NCI-H345 (cell line): Measurements from ENCODE around the gene MTOR.
"Not testable (repeated sequence)": the region's sequence is repeated elsewhere in the genome, so short reads cannot be mapped to it uniquely, and the experiment has no call there.

Source experiments
- DNase-seq: peaks from one replicate; lab custom pipeline; 2025; lab: John Stamatoyannopoulos, UW

The MTOR gene

DNA sequence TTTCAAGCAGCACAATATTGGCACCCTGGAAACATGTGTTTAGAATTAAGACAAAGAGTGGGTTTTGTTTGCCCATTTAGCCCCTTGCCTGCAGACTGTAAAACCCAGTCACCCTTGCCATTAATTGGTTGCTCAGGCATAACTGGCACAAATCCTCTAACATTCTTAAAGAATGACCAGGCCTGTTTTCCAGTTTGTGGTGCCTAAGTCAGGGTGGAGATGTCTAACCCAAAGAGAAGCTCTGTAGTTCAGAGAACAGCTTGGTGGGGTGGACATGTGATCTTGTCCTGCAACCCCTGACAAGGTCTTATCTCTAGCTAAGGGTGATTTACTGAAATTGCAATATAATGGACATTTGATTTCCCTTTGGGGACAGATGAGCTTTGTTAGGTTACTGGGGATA, 82.0 kb downstream of the MTOR start:
- no peak for DNase-seq

DNA sequence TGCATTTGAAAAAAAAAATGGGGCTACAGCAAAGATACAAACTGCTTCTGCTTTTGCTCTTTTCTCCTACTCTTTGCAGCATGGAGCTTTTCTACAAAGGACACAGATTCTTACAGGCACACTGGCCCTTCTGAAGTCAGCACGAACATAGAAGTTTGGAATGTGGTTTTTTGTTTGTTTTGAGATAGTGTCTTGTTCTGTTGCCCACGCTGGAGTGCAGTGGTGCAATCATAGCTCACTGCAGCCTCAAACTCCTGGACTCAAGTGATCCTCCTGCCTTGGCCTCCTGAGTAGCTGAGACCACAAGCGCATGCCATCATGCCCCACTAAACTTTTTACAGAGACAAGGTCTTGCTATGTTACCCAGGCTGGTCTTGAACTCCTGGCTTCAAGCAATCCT, 82.6 kb downstream of the MTOR start:
- not testable (repeated sequence) for DNase-seq

DNA sequence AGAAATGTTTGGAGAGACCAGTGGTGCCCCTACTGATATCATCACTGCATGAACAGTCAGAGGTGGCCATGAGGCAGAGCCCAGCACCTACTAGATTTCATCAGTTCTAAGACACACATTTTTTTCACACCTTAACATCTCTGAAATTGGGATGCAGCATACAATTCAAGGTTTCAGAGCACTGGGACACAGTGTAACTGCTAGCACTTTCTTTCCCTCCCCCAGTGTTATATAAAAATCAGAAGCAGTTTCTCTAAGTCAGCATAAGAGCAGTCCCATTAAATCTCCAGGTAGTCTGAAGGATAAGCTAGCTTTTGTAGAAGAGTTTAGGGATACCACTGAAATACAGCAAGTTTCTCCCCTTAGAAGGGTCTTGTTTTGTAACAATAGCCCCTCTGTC, 83.2 kb downstream of the MTOR start:
- DNase-seq, result no peak

DNA sequence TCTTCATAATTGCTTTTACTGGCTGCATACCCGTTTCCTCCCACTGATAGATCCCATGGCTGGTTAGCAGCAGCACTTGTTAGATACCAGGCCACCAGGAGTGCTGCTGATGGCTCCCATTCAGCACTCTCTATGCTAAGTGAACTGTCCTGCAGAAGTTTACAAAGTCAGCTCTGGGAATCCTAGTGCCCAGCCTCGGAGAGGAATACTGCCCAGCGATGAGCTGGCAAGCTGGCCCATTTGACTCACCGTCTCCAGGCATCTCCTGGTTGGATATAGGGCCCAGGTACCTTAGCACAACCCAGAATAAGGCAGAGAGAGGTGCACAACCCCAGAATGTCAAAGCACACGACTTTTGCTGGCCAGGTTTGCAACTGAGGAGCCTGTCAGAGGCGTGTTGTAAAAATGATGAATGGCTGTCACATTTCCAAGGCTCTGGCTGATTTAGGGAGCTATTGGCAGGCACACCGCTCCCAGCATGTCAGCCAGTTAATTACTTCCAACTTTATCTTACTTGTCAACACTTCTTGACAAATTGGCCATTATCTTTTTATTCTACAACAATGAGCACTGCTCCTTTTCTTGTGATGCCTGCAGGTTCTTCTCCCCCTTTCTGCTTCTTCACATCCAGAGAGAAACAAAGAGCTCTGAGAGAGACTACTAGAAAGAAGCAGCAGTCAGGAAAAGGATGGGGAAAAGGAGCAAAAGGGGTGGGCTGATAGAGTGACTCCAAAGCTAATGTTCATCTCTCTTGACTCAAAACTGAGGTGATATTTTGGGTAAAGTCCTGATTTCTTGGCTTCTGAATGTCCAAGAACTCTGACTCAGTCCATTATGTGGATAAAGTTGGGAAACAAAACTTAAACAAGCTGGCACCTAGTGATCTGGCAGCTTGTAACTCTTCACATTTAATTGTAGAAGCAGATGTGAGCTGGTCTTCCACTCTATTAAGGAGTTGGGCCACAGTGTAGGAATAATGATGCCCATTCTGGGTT, 84.0 kb downstream of the MTOR start:
- no peak for DNase-seq

DNA sequence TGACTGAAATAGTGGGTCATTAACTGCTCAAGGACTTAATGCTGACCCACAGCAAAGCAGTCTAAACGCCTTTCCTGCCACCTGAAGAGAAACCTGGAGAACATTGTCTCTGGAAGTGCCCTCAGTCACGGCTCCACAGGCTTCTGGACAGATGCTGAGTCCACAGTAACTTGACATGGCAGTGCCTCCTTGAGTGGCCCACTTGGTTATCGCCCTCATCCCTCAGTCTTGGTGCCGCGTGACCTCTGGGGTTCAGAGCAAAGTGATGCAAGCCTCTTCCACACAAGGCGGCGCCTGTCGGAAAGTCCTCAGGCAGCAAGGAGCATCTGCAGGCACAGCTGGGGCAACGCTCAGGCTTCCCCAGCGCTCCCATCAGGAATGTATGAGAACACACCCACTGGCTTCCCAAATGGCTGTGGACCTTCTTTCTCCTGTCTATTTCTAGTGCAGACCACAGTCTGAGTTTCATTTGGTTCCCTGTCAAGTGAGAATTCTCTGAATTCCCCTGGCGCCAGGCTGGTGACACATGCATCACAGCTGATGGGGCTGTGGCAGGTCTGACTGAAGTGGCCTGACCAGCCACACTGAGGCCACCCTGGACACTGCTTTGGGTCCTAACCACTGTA, 86.2 kb downstream of the MTOR start:
- DNase-seq, result no peak

DNA sequence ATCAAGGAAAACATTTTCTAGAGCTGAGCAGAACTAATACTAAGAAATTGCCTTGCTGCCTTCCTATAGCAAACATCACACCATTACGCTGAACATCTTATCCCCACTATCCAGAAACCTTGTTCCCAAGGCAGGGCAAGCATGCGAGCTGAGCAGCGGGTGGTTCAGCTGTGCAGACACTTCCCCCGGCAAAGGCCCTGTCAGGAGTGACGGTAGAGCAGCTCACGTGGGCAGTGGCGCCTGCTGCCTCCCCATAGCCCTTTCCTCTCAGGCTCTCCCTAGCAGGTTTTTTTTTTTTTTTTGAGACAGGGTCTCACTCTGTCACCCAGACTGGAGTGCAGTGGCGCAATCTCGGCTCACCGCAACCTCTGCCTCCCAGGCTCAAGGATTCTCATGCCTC, 86.9 kb downstream of the MTOR start:
- DNase-seq, result no peak

DNA sequence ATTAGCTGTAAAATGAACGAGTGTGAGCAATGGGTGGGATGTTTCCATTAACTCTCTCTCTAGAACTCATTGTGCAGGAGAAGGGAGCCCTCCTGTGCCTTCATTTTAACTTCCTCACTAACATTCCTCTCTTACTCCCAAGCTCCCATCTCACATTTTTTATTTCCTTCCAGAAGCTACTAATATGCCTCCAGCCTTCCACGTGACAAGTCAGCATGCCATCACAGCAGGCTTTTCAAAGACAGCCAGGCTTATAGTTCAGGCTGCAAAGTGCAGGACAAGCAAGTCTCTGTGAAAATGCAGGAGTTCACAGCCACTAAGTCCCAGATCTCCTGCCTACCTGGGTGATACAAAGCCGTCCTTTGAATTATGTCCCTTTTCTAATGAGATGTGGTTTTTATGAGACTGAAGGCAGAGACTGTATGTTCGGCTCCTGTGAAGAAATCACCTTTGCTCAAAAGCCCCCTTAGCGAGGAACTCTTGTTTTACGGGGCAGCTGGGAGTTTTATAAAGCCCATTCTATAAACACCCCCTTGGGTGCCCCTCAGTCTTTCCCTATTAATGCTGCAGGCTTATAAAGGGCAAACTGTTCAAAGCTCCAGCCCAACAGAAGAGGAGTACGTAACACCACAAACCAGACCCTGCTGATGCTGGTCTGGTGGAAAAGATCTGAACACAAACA, 87.9 kb downstream of the MTOR start:
- DNase-seq, result no peak

DNA sequence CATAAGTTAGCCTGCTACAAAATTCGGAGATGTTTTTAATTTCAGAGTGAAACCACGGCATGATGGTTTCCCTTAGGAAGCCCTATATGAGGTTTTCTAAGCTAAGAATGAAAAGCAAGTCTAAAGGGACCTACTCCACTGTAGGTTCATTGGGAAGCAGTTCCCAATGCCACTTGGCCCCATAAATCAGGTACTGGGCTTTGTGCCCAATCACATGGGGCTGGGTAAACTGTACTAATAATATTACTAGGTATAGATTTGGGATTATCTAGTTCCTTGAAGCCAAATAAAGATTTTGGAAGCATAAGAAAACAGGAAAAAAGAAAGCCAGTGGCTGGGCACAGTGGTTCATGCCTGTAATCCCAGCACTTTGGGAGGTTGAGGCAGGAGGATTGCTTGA, 92.2 kb downstream of the MTOR start:
- no peak for DNase-seq

DNA sequence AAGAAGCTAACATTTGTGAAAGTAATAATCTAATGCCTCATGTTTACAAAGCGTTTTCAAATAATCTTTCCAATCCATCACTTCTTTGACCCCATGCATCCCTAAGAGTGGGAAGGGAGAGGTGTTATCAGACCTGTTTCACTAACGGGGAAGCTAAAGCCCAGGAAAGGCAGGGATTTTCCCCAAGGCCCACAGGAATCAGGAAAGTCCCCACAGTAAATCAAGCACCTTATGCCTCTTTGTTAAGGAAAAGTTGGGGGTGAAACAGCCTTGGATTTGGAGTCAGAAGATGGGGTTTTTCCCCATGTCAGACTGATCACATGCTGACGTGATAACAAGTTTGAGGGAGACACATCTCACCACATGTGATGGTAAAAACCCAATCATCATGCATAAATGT, 93.1 kb downstream of the MTOR start:
- DNase-seq, result no peak

DNA sequence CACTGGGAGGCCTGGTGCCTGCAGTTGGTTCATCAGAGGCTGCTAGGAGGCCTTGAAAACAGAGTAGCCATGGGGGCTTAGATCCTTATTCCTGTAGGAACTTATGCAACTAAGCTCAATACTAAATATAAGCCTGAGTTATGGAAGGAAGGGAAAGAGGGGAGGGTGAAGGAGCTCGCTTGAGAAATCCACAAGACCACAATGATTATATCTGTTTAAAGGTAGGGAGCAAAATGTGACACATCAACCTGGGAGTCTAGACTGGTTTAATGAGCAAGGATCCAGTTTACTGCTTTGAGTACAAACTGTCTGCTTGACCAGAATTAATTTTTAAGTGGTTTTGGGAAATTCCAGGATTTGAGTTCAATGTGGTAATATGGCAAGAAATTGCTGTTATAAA, 93.6 kb downstream of the MTOR start:
- no peak for DNase-seq

DNA sequence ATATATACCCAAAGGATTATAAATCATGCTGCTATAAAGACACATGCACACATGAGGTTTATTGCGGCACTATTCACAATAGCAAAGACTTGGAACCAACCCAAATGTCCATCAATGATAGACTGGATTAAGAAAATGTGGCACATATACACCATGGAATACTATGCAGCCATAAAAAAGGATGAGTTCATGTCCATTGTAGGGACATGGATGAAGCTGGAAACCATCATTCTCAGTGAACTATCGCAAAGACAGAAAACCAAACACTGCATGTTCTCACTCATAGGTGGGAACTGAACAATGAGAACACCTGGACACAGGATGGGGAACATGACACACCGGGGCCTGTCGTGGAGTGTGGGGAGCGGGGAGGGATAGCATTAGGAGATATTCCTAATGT, 95.6 kb downstream of the MTOR start:
- DNase-seq, result not testable (repeated sequence)

DNA sequence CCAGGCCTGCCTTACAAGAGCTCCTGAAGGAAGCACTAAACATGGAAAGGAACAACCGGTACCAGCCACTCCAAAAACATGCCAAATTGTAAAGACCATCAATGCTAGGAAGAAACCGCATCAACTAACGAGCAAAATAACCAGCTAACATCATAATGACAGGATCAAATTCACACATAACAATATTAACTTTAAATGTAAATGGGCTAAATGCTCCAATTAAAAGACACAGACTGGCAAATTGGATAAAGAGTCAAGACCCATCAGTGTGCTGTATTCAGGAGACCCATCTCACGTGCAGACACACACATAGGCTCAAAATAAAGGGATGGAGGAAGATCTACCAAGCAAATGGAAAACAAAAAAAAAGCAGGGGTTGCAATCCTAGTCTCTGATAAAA, 99.6 kb downstream of the MTOR start:
- DNase-seq, result not testable (repeated sequence)

DNA sequence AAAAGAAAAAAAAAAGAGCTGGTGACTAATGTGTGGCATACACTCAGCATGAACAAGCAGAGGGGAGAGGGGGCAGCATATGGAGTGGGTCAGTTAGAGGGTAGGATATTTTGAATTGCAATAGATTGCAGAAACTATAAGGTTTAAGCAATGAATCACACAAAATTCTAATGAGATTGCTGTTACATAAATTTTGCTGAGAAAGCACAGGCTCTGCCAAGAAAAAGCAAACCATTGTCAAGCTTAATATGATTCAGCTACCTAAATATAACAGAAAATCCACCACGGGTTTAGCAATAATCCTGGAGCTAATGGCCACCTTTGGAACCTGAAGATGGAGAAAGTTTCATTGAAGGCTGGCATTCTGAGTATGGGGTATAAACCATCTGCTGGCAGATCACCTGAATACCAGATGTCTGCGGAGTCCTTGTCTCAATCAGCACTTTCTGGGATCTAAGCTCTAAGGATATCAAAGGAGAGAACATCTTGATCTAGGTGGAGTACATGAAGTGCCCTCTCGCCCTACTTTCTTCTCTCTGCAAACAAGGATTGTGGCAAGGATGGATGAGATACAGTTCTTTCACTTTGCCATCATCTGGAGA, 103.5 kb downstream of the MTOR start:
- DNase-seq, result no peak

DNA sequence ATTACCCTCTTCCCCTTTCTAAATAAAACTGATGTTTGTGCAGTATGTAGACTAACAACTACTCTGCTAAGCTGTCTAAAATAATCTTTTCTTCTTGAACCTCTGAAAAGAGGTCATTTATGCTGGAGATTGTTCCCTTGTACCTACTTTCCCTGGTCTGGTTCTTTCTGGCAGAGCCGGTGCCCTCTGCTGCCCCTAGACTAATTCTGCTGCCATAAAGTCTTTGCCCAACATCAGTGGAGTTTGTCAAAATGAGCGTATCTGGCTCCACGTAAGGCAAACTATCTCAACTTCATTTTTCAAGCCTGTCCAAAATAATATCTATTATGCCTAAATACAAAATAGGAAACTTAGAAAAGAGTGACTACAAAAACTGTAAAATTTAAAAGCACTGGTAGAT, 104.1 kb downstream of the MTOR start:
- DNase-seq, result no peak

DNA sequence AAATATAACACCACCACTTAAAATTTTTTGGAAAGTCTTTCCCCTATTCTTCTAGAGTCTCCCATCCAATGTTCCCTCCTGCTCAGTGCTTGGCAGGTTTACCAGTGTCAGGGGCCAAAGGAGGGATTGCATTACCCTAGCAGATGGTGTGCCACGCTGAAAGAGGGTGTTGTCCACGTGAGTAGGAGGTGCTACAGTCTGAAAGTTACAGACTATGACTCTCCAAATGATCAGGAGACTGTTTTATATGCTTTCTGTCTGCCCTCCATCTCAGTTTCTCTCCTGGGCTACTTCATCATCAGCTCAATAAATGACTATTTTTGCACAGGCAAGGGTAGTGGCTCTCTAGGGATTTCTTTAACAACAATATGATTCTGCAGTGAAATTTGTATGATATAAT, 104.5 kb downstream of the MTOR start:
- DNase-seq, result no peak

DNA sequence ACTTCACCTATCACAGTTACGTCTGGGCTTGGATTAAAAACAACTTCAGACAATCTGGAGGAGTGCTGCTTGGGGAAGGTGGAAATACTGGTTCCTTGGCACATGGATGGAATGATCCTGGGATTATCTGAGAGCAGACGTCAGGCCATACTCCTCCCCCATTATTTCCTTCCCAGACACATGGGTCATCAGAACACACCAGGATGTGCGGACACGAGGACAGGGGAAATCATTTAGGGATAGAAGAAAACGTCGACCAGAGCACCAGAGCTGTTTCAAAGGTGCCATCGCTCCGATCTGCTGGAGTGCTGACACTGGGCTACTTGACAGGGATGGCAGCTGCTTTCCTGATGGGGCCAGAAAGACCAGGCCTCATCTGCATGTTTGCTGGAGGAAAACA, 105.0 kb downstream of the MTOR start:
- no peak for DNase-seq

DNA sequence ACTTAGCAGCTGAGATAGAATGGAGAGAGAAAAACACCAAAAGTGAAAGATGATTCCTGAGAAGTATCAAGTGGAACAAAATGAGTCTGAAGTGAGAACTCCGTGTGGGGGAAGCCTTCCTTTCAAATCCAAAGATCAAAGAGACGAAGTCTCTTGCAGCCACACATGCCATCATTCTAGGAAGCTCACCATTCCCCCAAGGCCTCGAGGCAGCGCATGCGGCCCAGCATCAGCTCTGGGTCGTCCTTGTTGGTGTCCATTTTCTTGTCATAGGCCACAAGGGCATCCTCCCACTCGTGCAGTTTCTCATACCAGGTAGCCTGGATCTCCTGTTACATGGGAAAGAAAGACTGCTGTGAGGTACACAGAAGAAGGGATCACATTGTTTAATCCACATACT, 105.4 kb downstream of the MTOR start:
- DNase-seq, result no peak

DNA sequence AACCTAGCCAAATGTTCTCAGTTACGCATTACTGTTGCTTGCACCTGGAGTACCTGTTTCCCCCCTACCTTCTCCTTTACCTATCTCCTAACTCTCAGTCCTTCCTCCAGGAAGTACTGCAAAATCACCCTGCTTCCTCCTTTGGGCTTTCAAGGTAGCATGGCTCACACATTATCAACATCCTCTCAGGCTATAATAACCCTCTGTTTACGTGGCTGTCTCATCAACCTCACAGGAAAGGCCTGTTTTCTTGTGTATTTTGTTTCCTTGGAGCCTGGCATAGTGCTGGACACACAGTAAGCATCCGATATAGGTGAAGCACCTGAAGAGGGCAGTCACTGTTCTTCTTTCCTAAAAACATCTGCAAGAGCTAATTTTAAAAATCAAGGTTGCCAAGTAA, 105.9 kb downstream of the MTOR start:
- no peak for DNase-seq

DNA sequence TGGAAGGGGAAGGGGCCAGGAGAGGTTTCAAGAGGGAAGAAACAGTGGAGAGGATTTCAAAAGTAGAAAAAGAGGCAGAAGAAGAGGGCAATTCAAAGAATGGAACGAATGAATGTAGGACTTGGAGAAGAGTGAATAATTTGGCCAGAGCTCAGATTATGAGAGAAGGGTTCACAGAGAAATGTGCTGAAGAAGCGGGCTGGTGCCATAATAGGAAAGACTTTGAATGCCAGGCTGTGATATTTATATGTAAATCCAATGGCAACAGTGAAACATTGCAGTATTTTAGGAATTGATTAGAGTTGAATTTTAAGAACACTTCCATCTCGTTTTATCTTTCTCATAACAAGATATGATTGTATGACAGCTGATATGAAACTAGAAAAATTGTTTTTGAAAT, 109.2 kb downstream of the MTOR start:
- DNase-seq, result no peak

DNA sequence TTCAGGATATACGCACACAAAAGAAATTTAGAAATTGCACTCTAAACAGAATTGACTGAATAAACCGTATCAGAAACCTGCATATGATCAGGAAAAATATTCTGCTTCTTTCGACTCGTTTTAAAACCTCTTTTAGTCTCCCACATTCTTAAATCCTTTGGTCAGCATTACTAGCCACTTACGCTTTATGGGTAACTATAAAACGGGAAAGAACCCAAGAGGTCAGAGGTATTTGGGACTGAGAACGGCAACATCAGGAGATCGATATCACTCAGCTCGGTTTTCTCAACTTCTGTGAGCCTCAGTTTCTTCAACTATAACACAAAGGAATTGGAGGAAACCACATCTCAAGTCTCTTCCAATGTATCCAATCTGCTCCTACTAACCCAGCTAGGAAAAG, 109.6 kb downstream of the MTOR start:
- DNase-seq, result no peak

DNA sequence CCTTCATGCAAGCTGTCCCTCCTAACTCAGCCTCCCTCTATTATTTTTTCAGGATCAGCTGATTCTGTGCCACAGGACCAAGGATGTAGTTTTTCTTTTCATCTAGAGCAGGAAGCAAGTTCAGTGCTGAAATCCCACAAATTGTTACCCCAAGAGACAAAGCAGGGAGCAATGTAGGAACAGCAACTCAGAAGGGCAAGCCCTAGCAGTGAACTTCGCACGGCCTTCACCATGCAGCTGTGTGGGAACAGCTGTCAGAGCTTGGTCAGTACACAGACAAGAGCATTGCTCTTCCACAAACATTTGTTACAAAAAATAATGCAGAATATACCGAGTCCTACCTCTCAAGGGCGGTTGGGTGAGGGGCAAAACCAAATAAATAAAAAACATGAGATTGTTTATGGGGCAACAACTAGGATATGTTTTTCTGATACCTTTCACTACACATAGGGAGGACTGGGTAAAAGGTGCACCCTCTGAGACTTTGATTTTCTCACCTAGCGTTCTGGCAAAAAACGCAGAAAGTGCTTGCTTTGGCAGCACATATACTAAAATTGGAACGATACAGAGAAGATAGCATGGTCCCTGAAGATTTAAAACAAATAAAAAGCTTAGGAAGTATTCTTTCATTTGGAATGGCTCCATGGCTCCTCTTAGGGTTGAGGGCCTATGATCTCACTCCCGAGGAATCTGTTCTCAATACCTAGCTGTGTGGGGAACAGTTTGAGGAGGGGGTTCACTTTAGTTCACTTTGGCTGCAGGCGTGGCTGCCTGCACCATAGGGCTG, 110.3 kb downstream of the MTOR start:
- no peak for DNase-seq

DNA sequence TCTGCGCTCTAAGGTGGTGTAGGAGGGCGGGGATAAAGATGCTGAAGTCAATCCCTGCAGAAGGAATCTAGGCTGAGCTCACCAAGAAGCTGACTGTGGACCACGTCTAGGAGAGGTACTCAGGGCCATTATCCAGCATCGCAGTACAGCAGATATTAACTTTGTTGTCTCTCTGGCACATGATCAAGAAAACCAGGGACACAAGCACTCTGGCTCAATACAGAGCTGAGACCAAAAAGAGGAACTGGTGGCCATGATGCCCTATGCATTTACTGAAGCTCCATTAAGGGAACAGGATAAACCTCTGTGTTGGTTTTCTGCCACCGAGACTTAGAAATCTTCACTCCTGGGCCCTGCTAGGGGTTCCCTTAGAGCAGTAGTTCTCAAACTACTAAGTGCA, 111.2 kb downstream of the MTOR start:
- no peak for DNase-seq
